ENCODE measurements around the gene MPHOSPH8.
"Not testable (repeated sequence)": the region's sequence is repeated elsewhere in the genome, so short reads cannot be mapped to it uniquely, and the experiment has no call there.

The MPHOSPH8 gene

GRCh38 chr13:19634256-19634740 lies 839 bp downstream of the MPHOSPH8 start:
- DNase-seq (ENCODE audit: low spot score), result no peak

GRCh38 chr13:19635926-19636325 lies 2.5 kb downstream of the MPHOSPH8 start:
- DNase-seq (ENCODE audit: low spot score), result not testable (repeated sequence)

- DNase-seq (ENCODE audit: low spot score), result no peak
Observed at GRCh38 chr13:19643652-19644051, 10.2 kb downstream of the MPHOSPH8 start.

GRCh38 chr13:19645000-19645399 lies 11.5 kb downstream of the MPHOSPH8 start:
- DNase-seq (ENCODE audit: low spot score), result no peak

GRCh38 chr13:19646063-19646462 lies 12.6 kb downstream of the MPHOSPH8 start:
- no peak for DNase-seq (ENCODE audit: low spot score)

- no peak for DNase-seq (ENCODE audit: low spot score)
Observed at GRCh38 chr13:19650742-19651141, 17.3 kb downstream of the MPHOSPH8 start.

GRCh38 chr13:19657872-19658591 lies 24.6 kb downstream of the MPHOSPH8 start:
- DNase-seq (ENCODE audit: low spot score), result no peak

- DNase-seq (ENCODE audit: low spot score), result no peak
Observed at GRCh38 chr13:19658831-19659230, 25.4 kb downstream of the MPHOSPH8 start.

GRCh38 chr13:19661126-19661525 lies 27.7 kb downstream of the MPHOSPH8 start:
- DNase-seq (ENCODE audit: low spot score), result no peak

GRCh38 chr13:19661561-19661960 lies 28.1 kb downstream of the MPHOSPH8 start:
- no peak for DNase-seq (ENCODE audit: low spot score)

- DNase-seq (ENCODE audit: low spot score), result no peak
Observed at GRCh38 chr13:19663416-19663979, 30.0 kb downstream of the MPHOSPH8 start.

- DNase-seq (ENCODE audit: low spot score), result no peak
Observed at GRCh38 chr13:19664481-19665230, 31.2 kb downstream of the MPHOSPH8 start.

GRCh38 chr13:19665427-19665859 lies 32.0 kb downstream of the MPHOSPH8 start:
- DNase-seq (ENCODE audit: low spot score), result peak; percentile 18

- no peak for DNase-seq (ENCODE audit: low spot score)
Observed at GRCh38 chr13:19668778-19669177, 35.3 kb downstream of the MPHOSPH8 start.

- DNase-seq (ENCODE audit: low spot score), result no peak
Observed at GRCh38 chr13:19670147-19670546, 36.7 kb downstream of the MPHOSPH8 start.

GRCh38 chr13:19672990-19673389 lies 39.5 kb downstream of the MPHOSPH8 start:
- DNase-seq (ENCODE audit: low spot score), result no peak

GRCh38 chr13:19673473-19674430 lies 40.3 kb downstream of the MPHOSPH8 start:
- DNase-seq (ENCODE audit: low spot score), result no peak

GRCh38 chr13:19674898-19675297 lies 41.4 kb downstream of the MPHOSPH8 start:
- DNase-seq (ENCODE audit: low spot score), result no peak

- no peak for DNase-seq (ENCODE audit: low spot score)
Observed at GRCh38 chr13:19676168-19676567, 42.7 kb downstream of the MPHOSPH8 start.

GRCh38 chr13:19680751-19681150 lies 47.3 kb downstream of the MPHOSPH8 start:
- DNase-seq (ENCODE audit: low spot score), result no peak

GRCh38 chr13:19681517-19681916 lies 48.1 kb downstream of the MPHOSPH8 start:
- no peak for DNase-seq (ENCODE audit: low spot score)

GRCh38 chr13:19685034-19685433 lies 51.6 kb downstream of the MPHOSPH8 start:
- DNase-seq (ENCODE audit: low spot score), result no peak

All from Ammon's horn (tissue), 1 donor.